Activated CD8-positive, alpha-beta T cell treated with anti-CD3 and anti-CD28 coated beads, Interleukin-2, amount 10 ng/mL, durations not matched to agents 7 days and 5 days (primary cell): Measurements from ENCODE around the gene CDH4. TPM values are rescaled to one million over a fixed set of nuclear protein-coding genes. Genes with fewer than 3 reads are reported as not detected.

Source experiments
- ATAC-seq: fragments of 150-1000 bp; cut with Tn5 transposase; one replicate; pipeline ENCODE4 v1.10.0; 2021; ENCODE audit warnings: moderate library complexity
- CTCF ChIA-PET: fragments of 350-600 bp; sonication (Branson Sonifier 250); formaldehyde crosslinking; loops from one replicate; lab custom pipeline; 2021; ENCODE audit warnings: antibody characterized with exemption; lab: Charles Lee
- POLR2A ChIA-PET: fragments of 350-600 bp; sonication (Branson Sonifier 250); formaldehyde crosslinking; loops from one replicate; lab custom pipeline; 2021; ENCODE audit warnings: antibody characterized with exemption; lab: Charles Lee
- DNase-seq: peaks from one replicate; pipeline ENCODE4 v3.0.0-alpha.2; 2020
- H3K27ac Mint-ChIP-seq: one replicate; pipeline ENCODE4 v1.8.0; 2021; ENCODE audit warnings: mild to moderate bottlenecking, mixed read lengths
- H3K27me3 Mint-ChIP-seq: one replicate; pipeline ENCODE4 v1.8.0; 2021; ENCODE audit warnings: low read depth, mixed read lengths
- H3K36me3 Mint-ChIP-seq: one replicate; pipeline ENCODE4 v1.8.0; 2021; ENCODE audit warnings: low read depth, mixed read lengths
- H3K4me1 Mint-ChIP-seq: one replicate; pipeline ENCODE4 v1.8.0; 2021; ENCODE audit warnings: low read depth, mixed read lengths
- H3K4me3 Mint-ChIP-seq: one replicate; pipeline ENCODE4 v1.8.0; 2021; ENCODE audit warnings: mild to moderate bottlenecking, mixed read lengths
- H3K9me3 Mint-ChIP-seq: one replicate; pipeline ENCODE4 v1.8.0; 2022; ENCODE audit warnings: mixed read lengths; ENCODE audit not compliant: insufficient read depth
- total RNA-seq, 2 experiments: library from RNA; stranded (reverse); gene quantifications; one replicate each; pipeline ENCODE4 v1.2.3, GENCODE V29; 2021

CDH4 gene
- total RNA-seq, 2 experiments from 2014 or later, result 0.05 to 0.13 TPM

- CTCF ChIA-PET, result no interaction called here
- DNase-seq, result no peak
- POLR2A ChIA-PET, result no interaction called here
- H3K4me1 Mint-ChIP-seq, result no peaks in the 10 kb centered on the region
- H3K4me3 Mint-ChIP-seq, result no peak overlapping the region
- no peaks in the 10 kb centered on the region for H3K27me3 Mint-ChIP-seq
- H3K9me3 Mint-ChIP-seq, result no peaks in the 10 kb centered on the region
- ATAC-seq, result no peak
- H3K36me3 Mint-ChIP-seq, result no peaks in the 10 kb centered on the region
- H3K27ac Mint-ChIP-seq, result no peak overlapping the region
Observed at GRCh38 chr20:61875221-61875885, 623.3 kb downstream of the CDH4 start.

GRCh38 chr20:61875996-61876395, 623.9 kb downstream of the CDH4 start:
- ChIA-PET CTCF (no interaction called here), POLR2A (no interaction called here)
- no peak overlapping the region for H3K4me3 Mint-ChIP-seq
- no peaks in the 10 kb centered on the region for H3K27me3 Mint-ChIP-seq
- ATAC-seq (no peak), DNase-seq (no peak)
- H3K9me3 Mint-ChIP-seq, result no peaks in the 10 kb centered on the region
- H3K27ac Mint-ChIP-seq, result no peak overlapping the region
- H3K4me1 Mint-ChIP-seq, result no peaks in the 10 kb centered on the region
- no peaks in the 10 kb centered on the region for H3K36me3 Mint-ChIP-seq

GRCh38 chr20:61876952-61877728, 625.1 kb downstream of the CDH4 start:
- no peak for DNase-seq
- Mint-ChIP-seq H3K4me3 (no peak overlapping the region), H3K36me3 (no peaks in the 10 kb centered on the region), H3K4me1 (no peaks in the 10 kb centered on the region), H3K27ac (no peak overlapping the region), H3K9me3 (no peaks in the 10 kb centered on the region), H3K27me3 (no peaks in the 10 kb centered on the region)
- CTCF ChIA-PET, result no interaction called here
- ATAC-seq, result no peak
- POLR2A ChIA-PET, result no interaction called here

GRCh38 chr20:61877776-61878477, 625.9 kb downstream of the CDH4 start:
- ChIA-PET CTCF (no interaction called here), POLR2A (no interaction called here)
- H3K4me1 Mint-ChIP-seq, result no peaks in the 10 kb centered on the region
- no peak overlapping the region for H3K4me3 Mint-ChIP-seq
- no peaks in the 10 kb centered on the region for H3K36me3 Mint-ChIP-seq
- H3K27me3 Mint-ChIP-seq, result no peaks in the 10 kb centered on the region
- no peak for ATAC-seq
- H3K27ac Mint-ChIP-seq, result no peak overlapping the region
- no peaks in the 10 kb centered on the region for H3K9me3 Mint-ChIP-seq
- DNase-seq, result no peak

- ChIA-PET POLR2A (no interaction called here), CTCF (no interaction called here)
- H3K9me3 Mint-ChIP-seq, result no peaks in the 10 kb centered on the region
- H3K4me3 Mint-ChIP-seq, result no peak overlapping the region
- DNase-seq, result no peak
- no peaks in the 10 kb centered on the region for H3K36me3 Mint-ChIP-seq
- H3K27me3 Mint-ChIP-seq, result no peaks in the 10 kb centered on the region
- no peak for ATAC-seq
- H3K4me1 Mint-ChIP-seq, result no peaks in the 10 kb centered on the region
- no peak overlapping the region for H3K27ac Mint-ChIP-seq
Observed at GRCh38 chr20:61878478-61879302, 626.6 kb downstream of the CDH4 start.

GRCh38 chr20:61879303-61879620, 627.2 kb downstream of the CDH4 start:
- ChIA-PET POLR2A (no interaction called here), CTCF (no interaction called here)
- Mint-ChIP-seq H3K27me3 (no peaks in the 10 kb centered on the region), H3K27ac (no peak overlapping the region), H3K36me3 (no peaks in the 10 kb centered on the region), H3K9me3 (no peaks in the 10 kb centered on the region), H3K4me3 (no peak overlapping the region), H3K4me1 (no peaks in the 10 kb centered on the region)
- DNase-seq (no peak), ATAC-seq (no peak)

- no peaks in the 10 kb centered on the region for H3K4me1 Mint-ChIP-seq
- H3K27ac Mint-ChIP-seq, result no peak overlapping the region
- H3K4me3 Mint-ChIP-seq, result no peak overlapping the region
- ATAC-seq (no peak), DNase-seq (no peak)
- H3K9me3 Mint-ChIP-seq, result no peaks in the 10 kb centered on the region
- H3K36me3 Mint-ChIP-seq, result no peaks in the 10 kb centered on the region
- POLR2A ChIA-PET, result no interaction called here
- CTCF ChIA-PET, result no interaction called here
- no peaks in the 10 kb centered on the region for H3K27me3 Mint-ChIP-seq
Observed at GRCh38 chr20:61879694-61880093, 627.6 kb downstream of the CDH4 start.

GRCh38 chr20:61880706-61881105, 628.6 kb downstream of the CDH4 start:
- POLR2A ChIA-PET, result no interaction called here
- H3K27ac Mint-ChIP-seq, result no peak overlapping the region
- H3K36me3 Mint-ChIP-seq, result no peaks in the 10 kb centered on the region
- CTCF ChIA-PET, result no interaction called here
- no peaks in the 10 kb centered on the region for H3K4me1 Mint-ChIP-seq
- ATAC-seq (no peak), DNase-seq (no peak)
- H3K27me3 Mint-ChIP-seq, result no peaks in the 10 kb centered on the region
- no peaks in the 10 kb centered on the region for H3K9me3 Mint-ChIP-seq
- H3K4me3 Mint-ChIP-seq, result no peak overlapping the region

- Mint-ChIP-seq H3K27me3 (no peaks in the 10 kb centered on the region), H3K36me3 (no peaks in the 10 kb centered on the region), H3K4me1 (no peaks in the 10 kb centered on the region), H3K4me3 (no peak overlapping the region), H3K27ac (no peak overlapping the region), H3K9me3 (no peaks in the 10 kb centered on the region)
- CTCF ChIA-PET, result no interaction called here
- ATAC-seq (no peak), DNase-seq (no peak)
- POLR2A ChIA-PET, result no interaction called here
Observed at GRCh38 chr20:61881416-61881815, 629.4 kb downstream of the CDH4 start.

GRCh38 chr20:61881861-61882260, 629.8 kb downstream of the CDH4 start:
- Mint-ChIP-seq H3K27me3 (no peaks in the 10 kb centered on the region), H3K27ac (no peak overlapping the region), H3K36me3 (no peaks in the 10 kb centered on the region), H3K4me1 (no peaks in the 10 kb centered on the region), H3K9me3 (no peaks in the 10 kb centered on the region), H3K4me3 (no peak overlapping the region)
- DNase-seq (no peak), ATAC-seq (no peak)
- CTCF ChIA-PET, result no interaction called here
- POLR2A ChIA-PET, result no interaction called here

- Mint-ChIP-seq H3K9me3 (no peaks in the 10 kb centered on the region), H3K27me3 (no peaks in the 10 kb centered on the region), H3K4me1 (peaks cover 3% of the 10 kb centered on the region), H3K27ac (no peak overlapping the region), H3K36me3 (no peaks in the 10 kb centered on the region), H3K4me3 (no peak overlapping the region)
- POLR2A ChIA-PET, result no interaction called here
- CTCF ChIA-PET, result no interaction called here
- DNase-seq (no peak), ATAC-seq (no peak)
Observed at GRCh38 chr20:61882716-61883615, 630.9 kb downstream of the CDH4 start.
